ENCODE results near the gene MIEN1. TPM values are rescaled to one million over a fixed set of nuclear protein-coding genes. Genes with fewer than 3 reads are reported as not detected.

Gene MIEN1
- total RNA-seq, 1 experiment from 2014 or later, result 42.1 TPM

DNA sequence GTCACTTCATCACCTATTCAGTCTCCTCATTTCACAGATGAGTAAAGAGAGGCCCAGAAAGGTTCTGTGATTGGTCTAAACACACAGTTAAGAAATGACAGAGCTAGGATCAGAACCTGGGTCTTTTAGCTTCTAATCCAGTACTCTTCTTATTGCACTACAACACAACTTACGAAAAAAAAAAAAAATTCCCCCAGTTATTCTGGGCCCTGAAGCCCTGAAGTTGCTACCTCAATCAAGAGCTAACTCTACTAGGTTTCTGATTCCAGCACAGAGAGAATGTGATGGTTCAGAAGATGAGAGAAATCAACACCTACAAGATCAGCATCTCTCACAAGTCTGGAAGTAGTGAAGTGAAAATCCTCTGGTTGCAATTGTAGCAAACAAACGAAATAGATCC is 44.7 kb upstream of the MIEN1 start:
- POLR2A ChIA-PET, result no interaction called here
- H3K27ac Mint-ChIP-seq (ENCODE audit: low read depth, unreplicated experiment), result no peak overlapping the region
- BruUV-seq (replicated peaks), result no TSS peak

DNA sequence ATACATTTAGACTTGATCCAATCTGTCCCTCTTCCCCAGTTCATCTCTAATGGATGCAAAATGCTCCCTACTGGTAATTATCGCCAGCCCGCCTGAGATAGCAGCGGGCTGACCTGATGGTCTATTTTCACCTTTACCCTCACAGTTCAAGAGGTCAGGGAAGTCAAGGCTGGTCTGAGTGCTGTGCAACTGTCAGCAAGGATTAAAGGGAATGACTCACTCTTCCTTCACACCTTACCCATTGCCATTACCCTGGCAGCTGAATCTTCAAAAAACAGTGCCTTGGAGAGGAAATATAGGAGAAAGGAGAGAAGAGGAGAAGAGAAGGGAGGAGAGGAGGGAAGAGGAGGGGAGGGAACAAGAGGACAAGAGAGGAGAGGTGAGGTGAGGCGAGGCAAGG is 43.7 kb upstream of the MIEN1 start:
- BruUV-seq (replicated peaks), result no TSS peak
- intact Hi-C loops (cut with micrococcal nuclease), result no loop called here
- TF ChIP-seq, protein P1, sequence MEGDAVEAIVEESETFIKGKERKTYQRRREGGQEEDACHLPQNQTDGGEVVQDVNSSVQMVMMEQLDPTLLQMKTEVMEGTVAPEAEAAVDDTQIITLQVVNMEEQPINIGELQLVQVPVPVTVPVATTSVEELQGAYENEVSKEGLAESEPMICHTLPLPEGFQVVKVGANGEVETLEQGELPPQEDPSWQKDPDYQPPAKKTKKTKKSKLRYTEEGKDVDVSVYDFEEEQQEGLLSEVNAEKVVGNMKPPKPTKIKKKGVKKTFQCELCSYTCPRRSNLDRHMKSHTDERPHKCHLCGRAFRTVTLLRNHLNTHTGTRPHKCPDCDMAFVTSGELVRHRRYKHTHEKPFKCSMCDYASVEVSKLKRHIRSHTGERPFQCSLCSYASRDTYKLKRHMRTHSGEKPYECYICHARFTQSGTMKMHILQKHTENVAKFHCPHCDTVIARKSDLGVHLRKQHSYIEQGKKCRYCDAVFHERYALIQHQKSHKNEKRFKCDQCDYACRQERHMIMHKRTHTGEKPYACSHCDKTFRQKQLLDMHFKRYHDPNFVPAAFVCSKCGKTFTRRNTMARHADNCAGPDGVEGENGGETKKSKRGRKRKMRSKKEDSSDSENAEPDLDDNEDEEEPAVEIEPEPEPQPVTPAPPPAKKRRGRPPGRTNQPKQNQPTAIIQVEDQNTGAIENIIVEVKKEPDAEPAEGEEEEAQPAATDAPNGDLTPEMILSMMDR (IDR thresholded peaks at IDR 0.05; ENCODE audit: unreplicated experiment), result no peak
- peaks cover 79% of the 10 kb centered on the region for H3K27me3 Mint-ChIP-seq (ENCODE audit: insufficient read depth, unreplicated experiment)
- peaks cover 6% of the 10 kb centered on the region for H3K36me3 Mint-ChIP-seq (ENCODE audit: insufficient read depth, unreplicated experiment)
- ChIA-PET CTCF (no interaction called here), POLR2A (no interaction called here)
- no peak overlapping the region for H3K4me3 Mint-ChIP-seq (ENCODE audit: unreplicated experiment)
- H3K4me1 Mint-ChIP-seq (ENCODE audit: insufficient read depth, unreplicated experiment), result peaks cover 11% of the 10 kb centered on the region
- H3K27ac Mint-ChIP-seq (ENCODE audit: low read depth, unreplicated experiment), result no peak overlapping the region
- H3K9me3 Mint-ChIP-seq (ENCODE audit: unreplicated experiment), result no peaks in the 10 kb centered on the region
- peak; percentile 17 for DNase-seq (ENCODE audit: unreplicated experiment)

More for the DNA sequence above, 44.7 kb upstream of the MIEN1 start:
- no peak overlapping the region for H3K4me3 Mint-ChIP-seq (ENCODE audit: unreplicated experiment)
- H3K9me3 Mint-ChIP-seq (ENCODE audit: unreplicated experiment), result no peaks in the 10 kb centered on the region
- intact Hi-C loops (cut with micrococcal nuclease), result no loop called here
- no peak for DNase-seq (ENCODE audit: unreplicated experiment)
- peaks cover 6% of the 10 kb centered on the region for H3K4me1 Mint-ChIP-seq (ENCODE audit: insufficient read depth, unreplicated experiment)
- peaks cover 6% of the 10 kb centered on the region for H3K36me3 Mint-ChIP-seq (ENCODE audit: insufficient read depth, unreplicated experiment)
- CTCF ChIA-PET, result interaction anchor here (0.7 to 1.8 kb wide), 2 partner anchors 150 to 153 kb away, joined by 3 to 5 read pairs; no protein-coding TSS in a partner anchor
- TF ChIP-seq, protein P1 (IDR thresholded peaks at IDR 0.05; ENCODE audit: unreplicated experiment), result no peak
- H3K27me3 Mint-ChIP-seq (ENCODE audit: insufficient read depth, unreplicated experiment), result peaks cover 88% of the 10 kb centered on the region

DNA sequence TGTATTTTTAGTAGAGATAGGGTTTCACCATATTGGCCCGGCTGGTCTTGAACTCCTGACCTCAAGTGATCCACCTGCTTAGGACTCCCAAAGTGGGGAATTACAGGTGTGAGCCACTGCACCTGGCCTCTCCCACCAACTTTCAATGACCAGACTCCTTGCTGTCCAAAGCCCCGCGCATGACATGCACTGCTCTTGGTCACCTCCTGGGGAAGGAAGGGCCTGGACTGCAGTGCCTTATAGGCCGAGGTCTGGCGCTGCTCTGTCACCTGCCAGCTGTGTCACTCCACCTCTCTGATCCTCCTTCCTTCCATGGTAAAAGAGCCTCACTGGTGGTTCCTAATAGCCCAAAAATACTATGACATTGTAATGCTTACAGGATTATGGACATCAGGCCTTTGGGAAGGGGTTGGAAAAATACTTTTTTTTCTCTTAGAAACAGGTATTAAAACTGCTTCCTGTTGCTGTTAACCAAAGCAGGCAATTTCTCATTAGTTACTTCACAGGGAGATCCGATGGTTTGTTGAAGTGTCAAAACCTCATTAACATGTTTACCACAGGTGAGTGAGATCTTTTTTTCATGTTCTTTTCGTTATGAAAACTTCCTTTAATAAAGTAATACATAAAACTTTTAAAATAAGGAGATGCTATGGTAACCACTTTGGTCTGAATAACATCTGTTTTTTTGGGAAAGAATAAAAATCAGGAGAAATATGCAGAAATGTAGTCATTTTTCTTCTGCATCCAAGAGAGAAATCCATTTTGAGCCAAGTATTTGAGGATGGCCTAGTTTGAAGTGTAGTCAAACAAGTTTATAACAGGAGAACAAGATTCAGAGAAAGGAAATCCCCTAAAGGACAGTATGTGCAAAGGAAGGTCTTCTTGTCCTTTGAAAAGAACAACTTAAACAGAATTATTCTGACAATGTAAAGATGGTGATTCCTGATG is 42.9 kb upstream of the MIEN1 start:
- TF ChIP-seq, protein P1 (IDR thresholded peaks at IDR 0.05; ENCODE audit: unreplicated experiment), result no peak
- Mint-ChIP-seq H3K27ac (ENCODE audit: low read depth, unreplicated experiment) (no peak overlapping the region), H3K36me3 (ENCODE audit: insufficient read depth, unreplicated experiment) (peaks cover 4% of the 10 kb centered on the region), H3K4me3 (ENCODE audit: unreplicated experiment) (no peak overlapping the region), H3K27me3 (ENCODE audit: insufficient read depth, unreplicated experiment) (peaks cover 77% of the 10 kb centered on the region), H3K4me1 (ENCODE audit: insufficient read depth, unreplicated experiment) (peaks cover 11% of the 10 kb centered on the region), H3K9me3 (ENCODE audit: unreplicated experiment) (no peaks in the 10 kb centered on the region)
- ChIA-PET POLR2A (no interaction called here), CTCF (interaction anchor here (0.6 kb wide), 1 partner anchor 20 kb away, joined by 3 read pairs; no protein-coding TSS in a partner anchor)
- no TSS peak for BruUV-seq (replicated peaks)
- no peak for DNase-seq (ENCODE audit: unreplicated experiment)
- intact Hi-C loops (cut with micrococcal nuclease), result no loop called here

DNA sequence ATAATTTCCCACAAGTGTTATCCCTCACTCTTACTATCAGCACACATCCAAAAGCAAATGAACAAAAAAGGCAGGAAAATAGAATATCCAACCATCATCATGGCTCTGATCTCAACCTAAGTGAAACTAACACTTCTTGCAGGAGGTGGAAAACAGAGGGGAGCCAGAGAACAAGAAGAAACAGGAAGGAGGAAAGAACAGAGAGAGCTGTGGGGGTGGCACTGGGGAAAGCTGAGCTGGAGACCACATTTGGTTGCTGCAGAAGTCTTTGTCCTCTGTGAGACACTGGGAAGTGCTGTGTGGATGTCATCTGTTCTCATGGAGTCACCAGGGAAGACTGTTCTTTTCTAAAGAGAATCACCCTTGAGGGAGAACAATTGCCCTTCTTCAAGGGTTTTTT is 42.1 kb upstream of the MIEN1 start:
- ChIA-PET CTCF (interaction anchor here (0.6 kb wide), 3 partner anchors 19 to 516 kb away, joined by 3 read pairs; no protein-coding TSS in a partner anchor), POLR2A (interaction anchor here (0.5 kb wide), 1 partner anchor 903 kb away, joined by 3 read pairs; the partner anchor contains the start of gene LASP1)
- DNase-seq (ENCODE audit: unreplicated experiment), result no peak
- no peak overlapping the region for H3K4me3 Mint-ChIP-seq (ENCODE audit: unreplicated experiment)
- intact Hi-C loops (cut with micrococcal nuclease), result no loop called here
- H3K27me3 Mint-ChIP-seq (ENCODE audit: insufficient read depth, unreplicated experiment), result peaks cover 77% of the 10 kb centered on the region
- BruUV-seq (replicated peaks), result no TSS peak
- H3K4me1 Mint-ChIP-seq (ENCODE audit: insufficient read depth, unreplicated experiment), result peaks cover 11% of the 10 kb centered on the region
- TF ChIP-seq, protein P1 (IDR thresholded peaks at IDR 0.05; ENCODE audit: unreplicated experiment), result no peak
- H3K27ac Mint-ChIP-seq (ENCODE audit: low read depth, unreplicated experiment), result no peak overlapping the region
- H3K36me3 Mint-ChIP-seq (ENCODE audit: insufficient read depth, unreplicated experiment), result peaks cover 1% of the 10 kb centered on the region
- no peaks in the 10 kb centered on the region for H3K9me3 Mint-ChIP-seq (ENCODE audit: unreplicated experiment)
